HG02885 (cell line): ENCODE measurements around the gene PMVK.

ENCODE experiments used
- ATAC-seq: cut with Tn5 transposase; IDR thresholded peaks from one replicate; pipeline ENCODE4 v1.9.1; 2021; ENCODE audit warnings: mild to moderate bottlenecking; ENCODE audit not compliant: unreplicated experiment, poor library complexity

Gene PMVK

DNA sequence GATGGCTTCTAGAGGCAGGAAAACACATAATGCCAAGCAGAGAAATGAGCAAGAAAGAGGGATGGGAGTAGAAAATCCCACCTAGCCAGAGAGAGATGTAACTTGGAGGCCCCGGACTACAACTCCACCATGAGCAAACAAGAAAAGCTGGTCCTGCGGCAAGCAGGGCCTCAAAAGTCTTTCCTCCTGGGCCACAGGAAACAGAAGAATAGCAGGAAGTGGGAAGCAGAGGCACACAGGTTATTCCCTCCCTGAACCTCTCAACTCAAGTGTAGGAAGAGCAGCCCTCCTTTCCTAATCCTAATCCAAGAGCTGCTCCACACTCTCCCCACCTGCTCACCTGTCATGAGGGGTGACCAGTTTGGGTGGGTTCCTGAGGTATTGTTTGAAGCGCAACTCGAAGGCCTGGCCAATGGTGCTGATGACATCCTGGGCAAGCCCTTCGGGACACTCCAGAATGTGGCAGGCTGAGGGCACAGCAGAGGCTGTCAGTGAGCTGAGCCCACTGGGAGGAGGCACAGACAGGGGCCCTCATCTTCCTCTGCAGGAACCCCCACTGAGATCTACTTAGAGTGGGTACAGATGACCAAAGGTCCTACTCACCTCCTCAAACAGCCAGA lies 30.9 kb upstream of the PMVK start:
- ATAC-seq, result no peak

DNA sequence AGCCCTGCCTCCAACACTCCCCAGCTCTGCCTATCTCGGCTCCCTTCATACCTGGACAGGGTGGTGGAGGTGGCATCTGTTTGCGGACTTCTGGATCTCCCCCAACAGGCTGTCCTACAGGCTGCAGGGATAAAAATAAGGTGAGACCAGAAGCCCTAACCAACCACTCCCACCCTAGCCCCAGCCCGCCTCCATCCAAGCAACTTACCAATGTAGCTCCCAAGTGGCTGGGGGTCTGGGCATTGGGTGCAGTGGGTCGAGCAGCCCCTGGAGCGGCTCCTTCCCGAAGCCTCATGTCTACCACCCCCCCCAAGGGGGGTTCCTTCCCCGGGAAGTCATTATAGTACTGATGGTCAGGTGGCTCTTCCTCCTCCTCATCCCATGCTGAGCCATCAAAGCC lies 29.6 kb upstream of the PMVK start:
- no peak for ATAC-seq

DNA sequence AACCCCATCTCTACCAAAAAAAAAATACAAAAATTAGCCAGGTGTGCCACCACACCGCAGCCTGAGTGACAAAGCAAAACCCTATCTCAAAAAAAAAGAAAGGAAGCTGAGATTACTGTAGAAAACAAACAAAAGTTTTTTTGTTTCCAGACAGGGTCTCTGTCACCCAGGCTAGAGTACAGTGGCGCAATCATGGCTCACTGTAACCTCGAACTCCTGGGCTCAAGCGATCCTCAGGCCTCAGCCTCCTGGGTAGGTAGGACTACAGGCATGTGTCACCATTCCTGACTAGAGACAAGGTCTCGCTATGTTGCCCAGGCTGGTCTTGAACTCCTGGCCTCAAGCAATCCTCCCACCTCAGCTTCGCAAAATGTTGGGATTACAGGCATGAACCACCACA lies 27.8 kb upstream of the PMVK start:
- no peak for ATAC-seq

DNA sequence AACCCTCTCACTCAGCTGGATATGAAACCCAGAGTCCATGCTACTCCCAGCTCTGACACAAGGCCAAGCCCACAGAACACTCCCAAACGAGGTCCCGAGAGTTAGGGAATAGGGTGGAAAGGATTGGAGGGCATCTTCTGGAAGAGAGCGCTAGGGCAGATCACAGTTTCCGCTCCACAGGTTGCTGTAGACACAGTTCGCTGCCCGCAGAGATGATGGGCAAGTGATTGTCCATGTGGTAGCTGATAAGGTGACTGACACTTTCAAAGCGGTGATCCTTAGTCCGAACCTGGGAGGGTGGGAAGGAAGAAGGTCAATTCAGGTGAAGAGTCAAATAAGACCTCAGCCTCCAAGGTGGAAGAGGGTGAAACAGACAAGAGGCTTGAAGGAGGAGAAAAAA lies 27.1 kb upstream of the PMVK start:
- no peak for ATAC-seq

DNA sequence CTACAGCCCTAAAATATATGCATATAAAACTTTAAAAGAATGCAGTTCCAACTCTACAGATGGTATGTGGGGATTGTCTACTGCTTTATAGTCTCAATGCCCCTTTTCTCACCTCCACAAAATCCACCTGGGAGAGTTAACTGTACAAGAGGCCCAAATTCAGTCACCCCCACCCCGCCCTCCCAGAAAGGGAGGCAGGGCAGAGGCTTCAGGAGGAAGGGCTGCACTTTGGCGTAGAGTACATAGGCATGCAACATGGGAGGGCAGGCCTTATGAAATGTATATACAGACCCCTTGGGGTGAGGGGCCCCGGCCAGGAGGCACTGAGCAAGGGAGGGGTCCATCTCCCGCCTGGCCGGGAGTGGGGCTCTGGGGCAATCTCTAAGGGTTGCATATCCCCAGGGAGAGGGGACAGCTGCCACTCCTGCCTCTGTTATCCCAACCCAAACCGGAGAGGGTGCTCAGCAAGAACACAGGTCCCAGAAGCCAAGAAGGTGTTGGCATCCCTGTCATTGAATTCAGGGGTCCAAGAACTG lies 26.3 kb upstream of the PMVK start:
- no peak for ATAC-seq

DNA sequence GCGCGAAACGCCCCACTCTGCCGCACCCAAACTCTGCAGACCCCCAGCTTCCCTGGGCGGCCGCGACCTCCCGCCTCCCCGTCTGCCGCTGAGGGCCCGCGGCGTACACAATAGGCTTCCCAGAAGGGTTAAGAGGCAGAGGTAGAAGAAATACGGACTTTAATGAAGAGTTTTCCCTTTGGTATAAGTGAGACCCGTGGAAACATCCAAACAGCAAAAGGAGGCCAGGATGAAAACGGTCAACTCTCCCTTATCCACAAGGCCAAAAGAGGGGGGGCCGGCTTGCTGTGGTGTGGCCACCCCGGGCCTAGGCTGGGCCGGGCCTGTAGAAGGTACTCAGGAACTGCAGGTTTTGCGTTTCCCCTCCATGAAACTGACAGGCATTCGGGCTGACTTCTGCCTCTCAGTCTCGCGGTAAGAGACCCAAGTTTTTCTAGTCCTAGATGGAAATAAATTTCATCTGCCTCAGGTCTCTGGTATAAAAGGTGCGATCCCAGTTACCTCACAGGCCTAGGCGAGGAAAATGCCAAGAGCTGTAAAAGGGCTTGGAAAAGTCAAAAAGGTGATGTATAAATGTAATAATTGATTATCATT lies 25.7 kb upstream of the PMVK start:
- peak; percentile 18 for ATAC-seq

DNA sequence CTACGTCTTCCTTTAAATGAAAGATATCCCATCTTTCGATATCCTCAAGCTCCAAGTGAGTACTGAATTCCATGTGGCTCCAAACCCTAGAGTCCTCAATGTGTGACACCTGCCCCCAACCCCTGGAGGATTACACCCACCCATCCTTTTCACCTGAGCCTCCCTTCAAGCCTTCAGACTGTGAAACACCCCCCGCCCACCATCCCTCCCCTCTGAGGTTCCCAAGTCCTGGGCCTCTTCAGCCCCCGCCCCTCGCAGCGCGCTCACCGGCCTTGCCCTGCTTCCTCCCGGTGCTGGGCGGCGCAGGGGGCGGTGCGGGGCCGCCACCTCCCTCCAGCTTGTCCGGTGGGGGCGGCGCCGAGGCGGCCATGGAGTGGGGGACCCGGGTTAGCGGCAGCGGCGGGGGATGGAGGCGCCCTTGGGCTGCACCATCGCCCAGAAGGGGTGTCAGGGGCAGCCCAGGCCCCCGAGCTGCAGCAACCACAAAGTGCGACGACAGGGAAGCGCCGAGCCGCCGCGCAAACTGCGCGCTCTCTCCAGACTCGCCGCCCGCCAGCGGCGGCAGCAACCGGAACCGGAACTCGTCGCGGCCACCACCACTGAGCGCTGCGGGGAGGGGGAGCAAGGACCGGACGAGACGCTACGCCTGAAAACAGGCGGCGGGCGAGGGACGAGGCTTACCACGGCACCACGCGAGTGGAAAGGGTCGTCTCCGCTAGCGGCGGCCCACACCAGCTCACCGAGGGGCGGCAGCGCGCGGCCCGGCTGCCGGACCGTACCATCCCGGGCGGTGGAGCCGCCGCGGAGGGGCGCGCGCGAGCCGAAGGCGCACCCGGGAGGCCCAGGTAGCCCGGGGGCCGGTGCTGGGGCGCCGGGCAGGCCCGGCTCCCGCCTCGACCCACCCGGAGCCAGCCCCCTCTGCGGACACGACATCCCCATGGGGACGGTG lies 25.0 kb upstream of the PMVK start, which contains the start of gene PYGO2:
TSS of gene PYGO2 (minus strand) at position 576 of the 949 bp plus-strand sequence. CDS start at position 370, 206 bp downstream.
- peak; percentile 70 for ATAC-seq

DNA sequence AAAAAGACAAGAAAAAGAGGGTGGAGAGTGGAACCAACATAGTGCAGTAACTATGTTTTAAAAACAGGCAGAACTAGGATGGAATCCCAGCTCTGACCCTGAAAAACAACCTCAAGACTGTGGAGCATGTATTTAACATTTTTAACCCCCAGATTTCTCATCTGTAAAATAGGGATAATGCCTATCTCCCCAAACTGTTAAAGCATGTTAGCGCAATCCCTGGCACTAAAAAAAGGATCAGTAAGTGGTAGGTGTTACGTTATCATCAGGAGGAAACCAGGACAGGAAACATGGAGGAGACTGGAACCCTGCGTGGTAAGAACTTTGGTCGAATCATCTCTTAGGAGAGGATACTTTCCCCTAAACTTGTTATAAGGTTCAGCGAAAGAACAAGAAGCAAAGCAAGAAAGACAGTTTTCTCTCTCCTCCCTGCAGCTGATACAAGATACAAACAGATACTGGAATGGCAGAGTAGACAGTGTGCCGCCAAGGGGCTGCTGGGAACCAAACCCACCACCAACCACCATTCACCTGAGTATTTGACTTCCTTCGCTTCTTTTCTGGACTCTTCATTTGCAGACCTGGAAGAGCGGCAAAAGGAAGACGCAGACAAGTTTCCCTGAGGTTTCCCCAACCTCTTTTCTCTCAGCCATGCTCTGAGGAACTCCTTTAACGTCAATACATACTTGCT lies 24.1 kb upstream of the PMVK start:
- ATAC-seq, result no peak

DNA sequence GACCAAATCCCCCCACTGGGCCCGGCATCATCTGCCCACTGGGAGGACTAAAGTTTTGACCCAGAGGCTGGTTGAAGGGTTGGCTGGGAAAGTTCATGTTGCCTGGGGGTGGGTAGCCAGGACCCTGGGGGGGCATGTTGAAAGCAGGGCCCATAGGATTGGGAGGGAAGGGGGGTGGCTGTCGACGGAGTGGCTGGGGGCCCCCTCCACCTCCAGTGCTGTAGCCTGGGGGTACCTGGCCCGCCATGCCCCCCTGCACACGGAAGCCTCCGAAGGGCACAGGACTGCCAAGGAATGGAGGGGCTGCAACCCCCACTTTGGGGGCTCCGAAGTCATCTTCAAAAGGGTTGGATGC lies 22.9 kb upstream of the PMVK start:
- no peak for ATAC-seq

DNA sequence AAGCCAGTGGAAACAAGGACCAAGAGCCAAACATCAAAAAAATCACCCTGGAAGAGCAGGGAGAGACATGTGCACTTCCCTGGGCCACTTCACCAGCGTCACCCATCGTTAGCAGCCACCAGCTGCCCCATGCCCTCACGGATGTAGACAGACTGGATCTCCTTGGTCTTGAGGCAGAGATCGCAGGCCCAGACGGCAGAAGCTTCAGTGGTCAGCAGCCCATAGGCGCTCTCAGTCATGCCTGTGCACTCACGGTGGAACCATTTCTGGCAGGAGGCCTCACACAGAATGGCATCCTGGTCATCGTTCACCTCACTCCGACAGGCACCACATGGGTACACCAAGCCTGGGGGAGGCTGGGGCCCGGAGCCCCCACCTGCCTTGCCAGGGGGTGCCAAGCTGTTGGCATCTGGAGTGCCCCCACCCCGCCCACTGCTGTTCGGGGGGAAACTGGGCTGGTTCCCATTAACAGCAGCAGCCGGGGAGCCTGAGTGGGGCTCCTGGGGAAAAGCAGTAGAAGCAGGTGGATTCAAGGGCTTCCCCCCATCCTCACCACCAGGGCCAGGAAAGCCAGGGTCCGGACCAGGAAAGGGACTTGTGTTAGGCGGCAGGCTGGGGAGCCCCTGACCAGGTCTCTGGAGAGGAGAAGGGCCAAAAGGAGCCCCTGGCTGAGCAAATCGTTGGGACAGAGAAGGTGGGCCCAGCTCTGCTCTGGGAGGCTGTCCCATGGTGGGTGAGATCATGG lies 22.3 kb upstream of the PMVK start:
- ATAC-seq, result no peak

DNA sequence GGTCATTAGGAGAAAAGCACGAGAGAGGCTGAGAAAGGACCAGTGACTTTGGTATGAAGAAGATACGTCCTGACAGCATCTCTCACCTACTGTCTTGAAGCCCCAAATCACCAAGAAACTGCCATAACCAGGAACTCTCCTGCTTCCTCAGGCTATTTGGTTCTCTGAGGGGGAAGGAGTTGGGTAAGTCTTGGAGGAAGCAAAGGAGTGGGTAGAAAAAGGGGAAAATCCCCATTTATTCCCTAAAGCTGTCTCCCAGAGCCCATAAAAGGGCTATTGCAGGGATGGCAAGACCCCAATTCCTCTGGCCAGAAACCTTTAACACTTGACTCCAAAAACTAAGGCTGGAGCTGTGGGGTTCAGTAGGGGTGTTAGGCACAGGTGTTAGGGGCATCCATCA lies 21.5 kb upstream of the PMVK start:
- ATAC-seq, result no peak

DNA sequence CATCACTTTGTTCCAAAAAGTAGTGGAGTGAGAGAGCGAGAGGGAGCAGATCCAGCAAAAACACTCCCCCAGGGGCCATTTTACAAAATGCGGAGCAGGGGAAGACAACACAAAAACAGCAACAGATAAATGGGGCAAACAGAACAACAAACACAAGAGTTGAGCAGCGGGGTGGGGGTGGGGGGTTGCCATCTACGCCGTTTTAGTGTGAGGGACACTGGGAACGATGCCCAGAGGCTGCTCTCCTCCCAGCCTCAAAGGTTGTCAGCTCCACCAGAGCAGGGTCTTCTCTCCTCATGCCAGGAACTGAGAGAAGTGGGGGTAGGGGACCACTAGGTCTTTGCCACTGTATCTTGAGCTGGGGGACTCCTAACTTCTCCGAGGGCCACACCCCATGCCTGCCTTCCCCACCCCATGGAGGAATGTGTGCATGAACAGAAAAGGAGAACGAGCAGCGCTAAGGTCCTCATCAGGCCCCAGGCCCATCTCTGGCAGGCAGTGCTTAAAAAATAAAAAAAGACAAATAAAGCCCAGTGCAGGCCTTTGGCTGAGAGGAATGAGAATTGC lies 20.7 kb upstream of the PMVK start:
- no peak for ATAC-seq

- ATAC-seq, result no peak
Measured at GRCh38 chr1:154956544-154956941, 20.0 kb upstream of the PMVK start.

DNA sequence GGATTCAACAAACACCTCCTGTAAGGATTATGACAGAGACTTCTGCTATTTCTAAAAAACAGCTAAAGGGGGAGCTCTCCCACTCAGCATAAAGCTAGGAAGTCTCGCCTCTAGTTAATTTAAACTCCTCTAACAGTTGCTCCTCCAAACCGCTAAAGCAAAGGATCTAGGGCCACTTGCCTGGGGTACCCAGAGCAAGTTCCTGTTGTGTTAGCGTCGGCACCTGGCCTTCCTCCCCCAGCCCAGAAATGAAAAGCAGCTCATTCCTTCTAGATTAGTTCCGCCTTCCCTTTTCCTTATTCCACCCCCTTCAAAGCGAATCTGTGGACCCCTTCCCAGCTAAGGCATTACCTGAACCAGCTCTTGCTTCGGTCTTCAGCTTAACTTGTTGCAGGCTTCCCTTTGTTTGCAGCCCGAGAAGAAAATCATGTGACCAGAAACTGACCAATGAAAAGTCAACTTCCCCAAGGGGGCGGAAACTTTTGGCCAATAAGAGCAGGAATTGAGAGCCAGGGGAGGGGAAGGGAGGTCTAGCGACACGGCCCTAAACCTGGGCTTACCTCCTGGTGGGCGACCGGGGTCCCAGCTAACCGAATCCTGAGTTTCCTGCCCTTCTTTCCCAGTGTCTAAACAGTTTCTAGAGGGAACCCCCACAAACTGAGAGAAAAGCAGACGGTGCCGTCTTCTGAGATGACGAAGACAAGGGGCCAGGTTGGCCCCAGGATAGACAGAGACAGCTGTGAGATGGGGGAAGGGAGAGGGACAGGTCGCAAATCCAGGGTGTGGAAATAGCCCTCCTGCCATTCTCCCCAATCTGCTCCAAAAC lies 19.4 kb upstream of the PMVK start, which contains the start of gene PBXIP1:
TSS of gene PBXIP1 (minus strand) at position 382 of the 826 bp plus-strand sequence. CDS start 2,378 bp downstream, outside the sequence.
- peak; percentile 82 for ATAC-seq

- ATAC-seq, result no peak
Measured at GRCh38 chr1:154955039-154955717, 18.7 kb upstream of the PMVK start.

GRCh38 chr1:154954541-154954940 lies 18.0 kb upstream of the PMVK start:
- ATAC-seq, result no peak

- ATAC-seq, result no peak
Measured at GRCh38 chr1:154953611-154954038, 17.1 kb upstream of the PMVK start.

GRCh38 chr1:154952664-154953063 lies 16.1 kb upstream of the PMVK start:
- ATAC-seq, result no peak
